ENCODE measurements around the gene PCBP4.

The PCBP4 gene

DNA sequence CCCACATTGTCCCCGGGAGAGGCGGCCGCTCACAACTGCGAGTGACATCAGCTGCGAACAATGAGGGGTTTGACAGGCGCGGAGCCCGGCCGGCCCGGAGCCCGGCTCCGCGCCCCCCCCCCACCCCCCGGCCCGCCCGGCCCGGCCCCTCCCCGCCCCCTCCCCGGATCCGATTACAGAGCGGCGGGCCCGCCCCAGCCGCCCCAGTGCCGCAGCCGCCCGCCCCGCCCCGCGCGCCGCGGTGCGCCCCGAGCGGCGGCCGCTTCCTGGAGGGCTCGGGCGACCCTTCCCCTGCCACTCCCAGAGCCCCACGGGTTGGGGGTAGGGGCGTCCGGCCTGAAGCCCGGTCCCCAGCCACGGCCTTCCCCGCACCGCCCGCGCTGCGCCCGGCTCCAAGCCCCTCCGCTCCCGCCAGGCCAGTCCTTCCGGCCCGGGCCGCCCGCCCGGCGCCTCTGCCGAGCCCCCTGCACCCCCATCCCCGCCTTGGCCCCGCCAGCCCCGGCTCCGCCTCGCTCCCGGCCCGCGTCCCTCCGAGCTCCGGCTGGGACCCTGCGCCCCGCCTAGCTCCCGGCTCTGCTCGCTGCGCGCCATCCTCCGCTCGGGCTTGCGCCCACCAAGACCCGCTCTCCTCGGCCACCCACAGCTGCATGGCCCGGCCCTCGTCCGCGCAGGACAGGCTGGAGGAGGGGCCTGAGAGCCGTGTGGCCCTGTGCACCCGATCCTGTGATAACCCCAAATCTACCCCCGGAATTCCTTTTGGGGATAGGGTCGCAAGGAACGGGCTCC, at the start of gene PCBP4:
TSS of gene PCBP4 (minus strand) at position 71 of the 786 bp plus-strand sequence. CDS start 6,214 bp downstream, outside the sequence.
- DNase-seq (ENCODE audit: low read depth) = no peak

DNA sequence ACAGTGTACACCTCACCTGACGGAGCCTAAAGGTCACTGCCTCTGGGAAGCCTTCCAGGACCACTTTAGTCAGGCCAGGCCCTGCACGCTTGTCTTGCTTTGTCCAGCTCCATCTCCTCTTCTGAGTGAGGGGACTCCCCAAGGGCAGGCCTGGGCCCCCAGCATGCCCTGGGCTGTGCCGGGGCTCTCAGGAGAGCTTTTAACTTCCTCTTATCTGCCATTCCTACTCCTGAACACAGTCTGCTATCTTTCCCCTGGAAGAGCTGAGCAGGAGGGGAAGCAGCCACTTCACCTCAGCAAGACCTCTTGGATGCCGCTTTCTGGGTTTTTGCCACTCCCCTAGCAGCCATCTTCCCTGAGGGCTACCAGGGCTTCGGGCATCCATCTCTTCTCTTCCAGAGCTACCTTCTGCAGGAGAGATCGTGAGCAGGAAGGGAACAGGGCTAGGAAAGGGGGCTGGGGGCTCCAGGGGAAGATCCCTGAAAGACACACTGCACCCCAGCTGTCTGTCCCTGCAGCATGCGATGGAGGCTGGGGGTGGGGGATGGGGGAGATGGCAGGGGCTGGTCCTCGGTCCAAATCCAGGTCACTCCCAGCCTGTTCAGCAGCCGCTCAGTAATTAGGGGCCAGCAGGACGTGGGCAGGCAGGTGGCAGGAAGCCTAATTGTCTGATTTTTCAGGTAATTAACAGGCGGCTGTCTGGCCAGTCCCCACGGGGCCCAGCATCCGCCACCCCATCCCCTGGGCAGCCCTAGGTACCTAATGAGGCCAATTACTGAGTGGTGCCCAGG, 48.4 kb upstream of the PCBP4 start:
- DNase-seq (ENCODE audit: low read depth) = no peak

DNA sequence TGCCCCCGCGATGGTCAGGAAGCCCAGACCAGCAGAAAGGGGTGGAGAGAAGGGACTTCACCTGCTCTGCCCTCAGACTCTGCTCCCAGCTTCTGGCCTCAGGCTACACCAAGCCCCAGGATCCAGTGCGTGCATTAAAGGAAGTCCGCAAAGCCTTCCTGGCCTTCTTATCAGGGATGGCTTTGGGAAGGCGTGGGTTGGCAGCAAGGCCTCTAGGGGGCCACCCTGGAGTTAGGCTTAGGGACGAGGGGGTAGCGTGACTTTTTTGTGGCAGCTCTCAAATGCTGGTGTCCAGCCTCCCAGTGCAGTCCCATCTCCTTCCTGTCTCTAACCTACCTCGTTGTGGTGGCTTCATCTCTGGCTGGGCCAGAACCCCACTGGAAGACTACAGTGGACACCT, 47.4 kb upstream of the PCBP4 start:
- DNase-seq (ENCODE audit: low read depth) = no peak

DNA sequence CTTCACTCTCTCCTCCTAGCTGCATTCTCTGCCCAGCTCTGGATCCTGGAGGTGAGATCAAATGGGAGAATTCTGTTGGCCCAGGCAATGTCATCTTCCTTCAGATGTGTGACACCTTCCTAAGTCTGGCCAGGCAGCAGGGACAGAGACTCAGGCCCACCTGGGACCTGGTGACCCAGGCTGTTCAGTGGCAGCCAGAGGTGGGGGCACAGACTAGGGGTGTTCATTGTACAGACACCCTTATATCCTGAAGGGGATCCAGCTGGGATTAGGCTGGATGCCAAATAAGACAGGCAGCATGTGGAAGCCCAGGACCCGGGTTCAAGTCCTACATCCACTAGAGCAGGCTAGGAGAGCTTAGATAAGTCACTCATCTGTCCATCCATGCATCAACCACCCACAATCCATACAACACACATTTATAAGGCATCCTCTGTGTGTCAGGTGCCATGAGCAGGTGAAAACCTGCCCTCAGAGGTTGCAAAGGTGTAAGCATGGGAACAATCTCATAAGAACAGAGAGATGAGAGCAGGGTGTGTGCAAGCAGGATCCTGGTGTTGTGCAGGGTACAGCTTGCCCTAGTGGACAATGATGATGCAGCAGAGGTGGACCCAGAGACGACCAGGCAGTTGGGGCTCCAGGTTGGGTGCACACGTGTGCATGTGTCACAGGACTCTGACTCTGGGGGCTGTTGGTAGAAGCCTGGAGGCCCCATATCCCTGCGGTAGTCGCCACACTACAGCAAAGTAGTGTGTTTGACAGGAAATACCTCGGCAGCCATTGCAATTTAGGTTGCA, 46.7 kb upstream of the PCBP4 start:
- no peak for DNase-seq (ENCODE audit: low read depth)

DNA sequence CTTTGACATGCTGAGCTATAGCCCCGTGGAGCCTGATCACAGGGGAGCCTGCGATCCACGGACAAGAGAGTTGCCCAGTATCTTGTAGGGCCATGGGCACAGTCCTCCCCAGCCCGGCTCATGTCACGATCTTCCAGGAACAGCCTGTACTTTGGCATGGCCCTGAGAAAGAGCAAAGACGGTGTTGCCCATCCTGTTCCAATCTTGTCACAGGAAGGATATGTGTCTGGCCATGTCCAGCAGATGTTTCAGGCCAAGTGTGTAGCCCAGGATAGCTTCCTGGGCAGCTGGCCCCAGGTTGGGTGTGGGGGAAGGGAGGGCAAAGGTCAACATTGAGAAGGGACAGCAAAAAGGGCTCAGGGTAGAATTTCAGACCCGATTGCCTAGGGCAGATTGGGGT, 45.4 kb upstream of the PCBP4 start:
- no peak for DNase-seq (ENCODE audit: low read depth)

DNA sequence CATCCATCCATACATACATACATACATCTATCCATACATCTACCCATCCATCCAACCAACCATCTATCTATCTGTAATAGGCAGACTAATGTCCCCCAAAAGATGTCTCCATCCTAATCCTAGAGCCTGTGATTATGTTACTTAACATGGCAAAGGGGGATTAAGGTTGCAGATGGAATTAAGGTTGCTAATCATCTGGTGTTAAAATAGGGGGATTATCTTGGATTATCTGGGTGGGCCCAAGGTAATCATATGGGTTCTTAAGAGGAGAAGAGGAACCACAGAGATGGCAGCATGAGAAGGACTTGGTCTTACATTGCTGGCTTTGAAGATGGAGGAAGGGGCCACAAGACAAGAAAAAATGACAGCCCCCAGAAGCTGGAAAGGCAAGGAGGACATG, 43.2 kb upstream of the PCBP4 start:
- DNase-seq (ENCODE audit: low read depth) = no peak

DNA sequence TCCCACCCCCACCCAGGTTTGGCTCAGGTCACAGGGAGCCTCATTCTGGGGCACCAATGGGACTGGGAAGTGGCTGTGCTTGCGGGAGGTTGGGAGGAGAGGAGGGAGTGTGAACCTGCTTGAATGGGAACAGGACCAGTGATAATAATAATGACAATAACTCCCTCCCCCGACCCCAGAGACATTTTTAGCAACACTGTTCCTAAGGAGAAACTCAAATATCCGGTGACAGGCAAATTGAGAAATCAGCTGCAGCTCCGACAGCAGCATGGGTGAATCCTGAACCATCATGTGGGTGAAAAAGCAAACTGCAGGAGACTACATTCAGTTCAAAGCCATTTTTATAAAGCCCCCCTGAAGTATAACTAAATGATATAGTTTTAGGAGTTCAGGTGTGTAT, 40.0 kb upstream of the PCBP4 start:
- no peak for DNase-seq (ENCODE audit: low read depth)

DNA sequence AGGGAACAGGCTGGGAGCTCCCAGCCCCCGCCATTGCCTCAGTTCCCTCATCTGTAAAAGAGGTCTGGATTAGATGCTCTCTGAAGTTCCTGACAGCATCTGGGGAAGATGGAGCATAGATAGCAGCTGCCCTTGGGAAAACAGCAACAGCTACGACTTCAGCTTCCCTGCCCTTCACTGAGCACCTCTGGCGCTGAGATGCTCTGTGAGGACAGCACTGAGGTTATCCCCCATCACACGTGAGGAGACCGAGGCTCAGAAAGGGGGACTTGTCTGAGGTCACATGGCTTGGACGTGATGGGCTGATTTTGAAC, 39.5 kb upstream of the PCBP4 start:
- DNase-seq (ENCODE audit: low read depth) = no peak

DNA sequence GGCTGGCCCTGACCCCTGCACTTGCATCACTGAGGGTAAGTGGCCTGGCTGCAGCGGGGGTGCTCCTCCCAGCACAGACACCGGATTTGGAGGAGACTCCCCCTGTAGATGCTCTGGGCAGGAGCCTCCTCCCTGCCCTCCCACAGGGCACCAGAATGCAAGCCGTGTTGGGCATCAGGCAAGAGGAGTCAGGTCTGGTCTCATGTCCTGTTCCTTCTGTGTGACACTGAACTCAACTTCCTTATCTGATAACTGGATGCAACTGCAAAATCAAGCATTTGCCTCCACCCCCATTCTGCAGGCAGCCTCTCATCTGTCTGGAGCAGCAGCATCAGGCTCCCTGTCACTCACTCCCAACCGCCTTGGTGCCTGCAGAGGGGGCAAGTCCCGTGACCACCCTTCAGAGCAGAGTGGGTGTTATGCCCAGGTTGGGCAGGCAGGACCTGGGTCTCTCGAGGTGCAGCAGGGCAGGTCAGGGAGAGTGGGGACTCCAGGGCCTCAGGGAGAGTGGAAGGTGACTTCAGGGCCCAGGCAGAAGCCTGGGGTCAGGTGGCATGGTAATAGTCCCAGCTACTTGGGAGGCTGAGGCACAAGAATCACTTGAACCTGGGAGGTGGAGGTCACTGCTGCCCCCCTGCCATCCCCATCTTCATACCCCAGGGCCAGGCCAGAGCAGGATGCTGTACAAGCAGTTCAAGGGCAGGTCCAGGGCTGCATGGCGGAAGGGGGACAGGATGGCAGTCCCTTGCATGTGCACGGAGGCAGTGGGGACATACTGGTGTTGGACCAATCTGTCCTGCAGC, 39.0 kb upstream of the PCBP4 start:
- DNase-seq (ENCODE audit: low read depth) = no peak

DNA sequence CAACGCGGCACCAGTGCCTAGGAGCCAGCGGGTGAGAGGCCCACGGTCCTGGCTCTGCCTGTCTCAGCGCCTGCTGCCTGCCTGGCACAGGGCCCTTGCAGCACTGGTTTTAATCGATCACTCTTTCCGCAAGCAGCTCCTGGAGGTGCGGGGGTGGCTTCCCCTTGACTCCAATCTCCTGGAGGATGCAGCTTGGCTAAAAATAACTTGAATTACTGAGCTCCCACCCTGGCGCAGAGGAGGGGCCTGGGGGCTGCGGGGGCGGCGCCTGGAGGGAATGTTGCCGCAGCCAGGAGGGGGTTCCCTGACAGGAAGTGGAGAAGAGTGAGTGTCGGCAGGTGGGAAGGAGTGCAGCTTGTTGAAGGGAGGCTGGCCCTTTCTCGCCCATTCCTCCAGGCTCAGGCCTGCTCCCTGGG, 38.3 kb upstream of the PCBP4 start:
- no peak for DNase-seq (ENCODE audit: low read depth)

DNA sequence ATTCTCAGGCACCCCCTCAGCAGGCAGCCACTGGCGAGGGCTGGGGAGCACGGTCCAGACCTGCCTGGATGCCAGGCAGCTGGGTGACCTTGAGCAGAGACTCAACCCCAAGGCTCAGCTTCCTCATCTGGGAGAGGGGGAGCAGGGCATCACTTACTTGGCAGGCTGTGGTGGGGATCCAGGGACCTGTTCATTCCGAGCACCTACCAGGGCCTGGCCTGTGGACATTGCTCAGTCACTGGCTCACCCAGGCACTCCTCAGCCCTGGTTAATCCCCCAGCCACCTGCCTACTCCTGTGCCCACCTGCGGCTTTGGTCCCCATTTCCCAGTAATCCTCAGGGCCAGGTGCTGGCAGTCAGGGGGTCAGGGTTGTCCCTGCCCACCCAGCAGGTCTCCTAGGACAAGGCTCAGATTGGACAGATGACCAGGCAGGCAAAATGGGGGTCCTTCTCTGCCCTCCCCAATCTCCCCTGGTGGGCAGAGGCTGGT, 37.7 kb upstream of the PCBP4 start:
- DNase-seq (ENCODE audit: low read depth) = no peak

DNA sequence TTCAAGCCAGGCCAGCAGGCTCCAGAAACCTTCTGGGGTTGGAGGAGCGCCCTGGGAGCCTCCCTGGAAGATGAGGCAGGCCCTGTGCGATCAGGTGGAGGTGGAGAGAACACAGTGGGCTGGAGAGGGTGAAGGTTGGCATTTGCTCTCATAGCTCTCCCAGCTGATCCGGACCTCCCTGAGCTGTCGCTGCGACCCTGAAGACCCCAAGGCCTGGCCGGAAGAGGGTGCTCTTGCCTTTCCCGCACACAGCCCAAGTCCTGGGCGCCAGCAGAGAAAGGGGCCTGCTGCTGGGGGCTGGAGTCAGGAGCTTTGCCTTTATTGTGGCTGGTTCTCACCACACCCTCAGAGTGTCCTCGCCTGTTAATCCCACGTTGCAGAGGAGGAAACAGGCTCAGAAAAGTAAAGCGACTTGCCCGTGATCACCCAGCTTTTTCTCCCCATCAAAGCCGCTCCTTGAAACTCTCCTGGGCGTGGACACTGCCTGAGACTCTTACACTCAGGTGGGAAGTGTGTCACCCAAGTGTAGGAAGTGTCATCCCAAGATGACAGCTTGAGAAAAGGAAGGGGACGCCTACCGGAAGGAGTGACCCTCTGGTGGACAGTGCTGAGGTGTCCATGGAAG, 37.0 kb upstream of the PCBP4 start:
- DNase-seq (ENCODE audit: low read depth) = no peak

DNA sequence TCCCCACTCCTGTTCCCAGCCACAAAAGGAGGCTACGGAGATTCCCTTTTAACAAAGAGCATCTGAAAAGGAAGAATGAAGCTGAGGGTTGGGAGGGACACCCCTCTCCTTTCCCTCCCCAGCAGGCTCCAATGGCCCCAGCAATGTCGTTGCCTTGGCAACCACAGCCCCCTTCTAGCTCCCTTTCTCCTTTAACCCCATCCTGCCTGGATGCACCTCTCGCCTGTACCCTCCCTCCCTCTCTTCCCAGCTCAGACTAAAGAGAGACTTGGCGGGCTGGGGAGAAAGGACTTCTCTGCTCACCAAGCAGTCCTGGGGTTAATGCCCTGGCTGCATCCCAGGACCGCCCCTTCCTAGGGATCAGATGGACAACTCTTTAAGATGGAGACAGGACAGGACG, 35.5 kb upstream of the PCBP4 start:
- no peak for DNase-seq (ENCODE audit: low read depth)

DNA sequence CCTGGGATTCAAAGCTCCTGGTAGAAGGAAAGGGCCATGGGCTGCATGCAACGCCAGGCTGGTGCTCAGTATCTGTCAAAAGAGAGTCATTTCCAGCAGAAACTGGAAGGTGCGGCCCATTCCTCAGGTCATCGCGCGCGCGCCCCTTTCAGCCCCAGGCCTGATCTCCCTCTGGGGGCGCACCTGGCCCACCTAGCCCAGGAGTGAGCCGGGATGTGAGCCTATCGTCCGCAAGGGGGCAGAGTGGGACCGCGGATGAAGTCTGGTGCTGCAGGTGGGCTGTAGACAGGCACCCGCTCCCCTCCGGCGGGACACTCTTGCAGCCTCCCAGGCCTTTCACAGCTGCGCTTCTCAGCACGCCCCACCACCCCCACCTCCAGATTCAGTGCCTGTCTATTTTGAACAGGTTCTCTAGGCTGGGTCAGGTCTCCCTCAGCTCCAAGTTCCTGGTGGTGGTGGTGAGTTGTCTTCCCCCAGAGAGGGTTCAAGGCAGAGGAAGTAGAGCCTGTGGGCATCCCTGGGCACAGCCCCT, 34.3 kb upstream of the PCBP4 start:
- DNase-seq (ENCODE audit: low read depth) = peak; percentile 72

DNA sequence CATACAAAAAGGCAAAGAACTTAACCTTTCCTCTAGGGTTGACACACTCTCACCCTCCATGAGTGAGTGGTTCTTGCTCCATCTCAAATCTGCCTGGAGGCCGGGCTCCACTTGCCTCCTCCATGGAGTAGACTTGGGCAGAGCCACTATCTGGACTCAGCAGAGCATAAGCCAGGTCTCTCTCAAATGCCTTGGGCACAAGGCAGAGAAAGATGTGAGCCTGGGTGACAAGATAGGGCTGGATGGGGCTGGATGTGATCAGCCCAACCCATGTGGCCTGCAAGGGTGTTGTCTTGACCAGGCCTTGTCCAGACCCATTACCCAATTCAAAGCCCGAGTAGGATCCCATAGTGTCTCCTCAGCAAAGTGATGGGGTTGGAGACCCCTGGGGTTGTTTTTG, 32.6 kb upstream of the PCBP4 start:
- no peak for DNase-seq (ENCODE audit: low read depth)

DNA sequence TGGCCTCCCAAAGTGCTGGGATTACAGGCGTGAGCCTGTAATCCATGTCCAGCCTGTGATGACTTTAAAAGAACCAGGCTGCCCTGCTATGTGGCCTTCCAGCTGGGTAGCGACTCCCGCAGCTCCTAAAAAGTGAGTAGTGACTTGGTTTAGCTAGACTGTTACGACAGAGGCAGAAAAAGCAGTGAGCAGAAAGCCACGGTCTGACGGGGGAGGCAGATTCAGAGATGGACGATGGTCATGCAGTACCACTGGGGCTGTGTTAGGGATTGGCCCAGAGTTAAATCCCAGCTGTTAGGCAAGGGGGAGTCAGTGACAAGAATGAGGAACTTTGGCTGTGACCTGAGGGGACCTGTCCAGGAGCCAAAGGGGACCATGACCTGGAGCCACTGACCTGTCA, 31.5 kb upstream of the PCBP4 start:
- no peak for DNase-seq (ENCODE audit: low read depth)

DNA sequence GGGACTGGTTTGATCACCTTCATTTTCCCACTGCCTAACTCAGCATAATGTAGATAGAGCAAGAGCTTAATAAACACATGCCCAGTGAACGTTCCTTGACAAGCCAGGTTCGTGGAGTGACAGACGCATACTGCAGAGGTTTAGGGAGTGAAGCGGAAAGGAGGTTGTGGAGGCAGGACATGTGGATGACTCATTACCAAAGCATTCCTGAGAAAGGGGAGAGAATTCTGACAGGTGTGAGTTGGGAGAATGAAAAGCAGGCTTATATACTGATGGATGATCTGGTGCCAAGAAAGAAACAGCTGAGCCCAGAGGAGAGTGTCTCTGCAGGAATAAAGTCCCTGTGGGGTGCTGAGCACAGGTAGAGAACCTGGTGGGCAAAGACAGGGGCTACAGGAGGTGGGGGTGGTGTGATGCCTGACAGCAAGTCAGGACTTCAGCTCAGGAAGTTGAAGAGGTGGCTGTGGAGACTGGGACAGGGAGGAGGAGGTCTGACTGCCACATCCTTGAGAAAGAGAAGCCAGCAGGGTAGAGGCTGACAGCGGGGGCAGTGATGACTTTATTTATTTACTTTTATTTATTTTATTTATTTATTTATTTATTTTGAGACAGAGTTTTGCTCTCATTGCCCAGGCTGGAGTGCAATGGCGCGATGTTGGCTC, 30.8 kb upstream of the PCBP4 start:
- no peak for DNase-seq (ENCODE audit: low read depth)

DNA sequence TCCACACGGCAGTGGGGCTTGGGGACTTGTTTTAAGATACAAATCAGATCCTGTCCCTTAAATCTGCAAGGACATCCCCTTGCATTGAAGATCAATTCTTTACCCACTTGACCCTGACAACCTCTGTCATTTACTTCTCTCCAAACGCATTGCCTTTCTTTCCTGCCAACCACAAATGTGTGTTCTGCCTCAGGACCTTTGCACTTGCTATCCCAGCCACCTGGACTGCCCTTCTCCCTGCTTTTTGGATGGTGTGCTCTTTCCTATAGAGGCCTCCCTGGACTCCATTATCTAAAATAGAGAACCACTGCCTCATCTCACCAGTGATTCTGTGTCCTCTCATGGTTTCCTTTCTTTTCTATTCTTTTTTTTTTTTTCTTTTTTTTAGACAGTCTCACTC, 29.9 kb upstream of the PCBP4 start:
- DNase-seq (ENCODE audit: low read depth) = no peak

DNA sequence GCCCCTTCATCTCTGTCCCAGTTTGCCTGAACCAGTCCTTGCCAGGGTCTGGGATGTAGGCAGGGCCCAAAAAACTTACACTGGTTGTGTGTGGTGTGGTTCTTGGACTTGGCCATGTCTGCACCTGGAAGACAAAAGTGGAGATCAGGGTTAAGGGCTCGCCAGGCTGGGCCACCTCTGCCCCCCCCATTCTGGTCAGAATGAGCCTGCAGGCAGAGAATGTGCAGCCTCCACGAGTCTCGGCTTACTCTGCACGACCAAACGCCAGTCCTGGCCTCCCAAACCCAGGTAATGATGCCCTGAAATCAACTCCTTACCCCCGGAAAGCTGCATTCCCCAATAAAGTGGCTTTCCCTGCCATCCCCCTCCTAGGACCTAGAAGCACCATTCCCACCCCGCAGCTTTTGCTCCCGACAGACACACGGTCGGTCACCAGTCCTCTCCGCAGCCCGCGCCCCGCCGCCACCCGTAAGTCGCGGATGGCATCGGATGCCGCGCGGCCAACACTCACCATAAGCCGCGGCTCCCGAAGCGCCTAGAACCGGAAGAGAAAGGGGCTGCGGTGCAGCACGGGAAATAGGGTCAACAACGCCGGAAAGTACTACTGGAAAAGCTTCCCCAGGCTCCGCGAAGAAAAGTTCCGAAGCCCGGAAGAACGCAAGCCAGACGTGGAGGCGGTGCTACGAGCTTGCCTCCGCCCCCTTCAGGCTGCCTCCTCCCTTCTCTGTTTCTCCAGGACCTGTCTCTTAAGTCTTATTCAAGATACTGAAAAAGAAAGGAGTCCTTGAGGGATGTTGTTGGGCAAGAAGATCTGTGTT, 28.3 kb upstream of the PCBP4 start, which contains the start of gene RPL29:
TSS of gene RPL29 (minus strand) at position 550 of the 818 bp plus-strand sequence. CDS start at position 116, 434 bp downstream.
- DNase-seq (ENCODE audit: low read depth) = peak; percentile 79

DNA sequence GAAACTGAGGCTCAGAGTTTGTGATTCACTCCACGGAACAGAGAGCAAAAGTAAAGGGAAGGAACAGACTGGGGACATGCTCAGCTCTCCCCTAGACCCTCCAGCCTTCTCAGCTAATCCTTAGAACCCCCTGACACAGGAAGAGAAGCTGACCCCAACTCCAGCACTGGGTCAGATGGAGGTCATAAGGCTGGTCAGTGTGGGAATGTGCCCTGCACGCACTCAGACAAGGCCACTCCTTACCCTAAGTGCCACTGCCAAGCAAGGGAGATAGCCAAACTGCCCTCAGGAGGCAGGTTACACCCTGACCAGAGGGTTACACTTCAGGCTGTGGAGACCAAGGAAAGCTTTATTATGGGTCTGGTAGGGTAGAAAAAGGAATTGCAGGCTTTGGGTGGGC, 27.3 kb upstream of the PCBP4 start:
- no peak for DNase-seq (ENCODE audit: low read depth)

Data from stimulated activated CD8-positive, alpha-beta memory T cell treated with anti-CD3 and anti-CD28 coated beads, Interleukin-12 subunit alpha, Interleukin-12 subunit beta, amount 100 ng/mL, for 4 hours (primary cell).